HG03045 (cell line): ENCODE results near the gene COA3.

Experiments used
- ATAC-seq: cut with Tn5 transposase; IDR thresholded peaks from one replicate; pipeline ENCODE4 v1.9.1; 2021; ENCODE audit warnings: mild to moderate bottlenecking, moderate library complexity; ENCODE audit not compliant: unreplicated experiment

The COA3 gene

GRCh38 chr17:42798383-42799380, at the start of gene COA3, which contains the start of gene CNTD1:
Gene COA3, minus strand, starts transcription at chr17:42798704. Its CDS starts 23 bp downstream, at chr17:42798681.
Gene CNTD1, plus strand, starts transcription at chr17:42798861. Its CDS starts 207 bp downstream, at chr17:42799068.
- ATAC-seq = peak; percentile 69

DNA sequence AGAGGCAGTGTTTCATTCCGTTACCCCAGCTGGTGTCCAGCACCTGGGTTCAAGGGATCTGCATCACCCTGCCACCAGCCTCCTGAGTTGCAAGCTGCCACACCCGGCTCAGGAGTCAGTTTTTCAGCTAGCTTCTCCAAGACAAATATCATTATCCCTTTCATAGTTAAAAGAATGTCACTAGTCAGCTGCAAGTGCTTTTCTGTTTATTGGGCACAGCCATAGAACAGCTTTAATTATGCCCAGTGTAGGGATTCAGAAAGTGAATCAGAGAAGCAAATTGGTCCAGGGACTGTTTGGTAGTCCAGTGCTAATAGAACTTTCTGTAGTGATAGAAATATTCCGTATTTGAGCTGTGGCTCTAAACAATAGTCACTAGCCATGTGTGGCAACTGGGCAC, 49.6 kb upstream of the COA3 start:
- ATAC-seq = no peak

GRCh38 chr17:42846594-42847280, 48.2 kb upstream of the COA3 start:
- no peak for ATAC-seq

- ATAC-seq = no peak
Measured at GRCh38 chr17:42845918-42846593, 47.6 kb upstream of the COA3 start.

DNA sequence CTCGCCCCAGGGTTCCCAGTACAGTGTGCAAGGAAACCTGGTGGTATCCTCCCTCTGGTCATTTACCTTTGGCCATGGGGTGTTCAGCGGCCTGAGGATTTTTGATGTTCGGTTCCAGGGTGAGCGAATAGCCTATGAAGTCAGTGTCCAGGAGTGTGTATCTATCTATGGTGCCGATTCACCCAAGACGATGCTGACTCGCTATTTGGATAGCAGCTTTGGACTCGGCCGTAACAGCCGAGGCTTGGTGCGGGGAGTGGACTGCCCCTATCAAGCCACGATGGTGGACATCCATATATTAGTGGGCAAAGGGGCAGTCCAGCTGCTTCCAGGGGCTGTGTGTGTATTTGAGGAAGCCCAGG, 47.0 kb upstream of the COA3 start:
- ATAC-seq = no peak

DNA sequence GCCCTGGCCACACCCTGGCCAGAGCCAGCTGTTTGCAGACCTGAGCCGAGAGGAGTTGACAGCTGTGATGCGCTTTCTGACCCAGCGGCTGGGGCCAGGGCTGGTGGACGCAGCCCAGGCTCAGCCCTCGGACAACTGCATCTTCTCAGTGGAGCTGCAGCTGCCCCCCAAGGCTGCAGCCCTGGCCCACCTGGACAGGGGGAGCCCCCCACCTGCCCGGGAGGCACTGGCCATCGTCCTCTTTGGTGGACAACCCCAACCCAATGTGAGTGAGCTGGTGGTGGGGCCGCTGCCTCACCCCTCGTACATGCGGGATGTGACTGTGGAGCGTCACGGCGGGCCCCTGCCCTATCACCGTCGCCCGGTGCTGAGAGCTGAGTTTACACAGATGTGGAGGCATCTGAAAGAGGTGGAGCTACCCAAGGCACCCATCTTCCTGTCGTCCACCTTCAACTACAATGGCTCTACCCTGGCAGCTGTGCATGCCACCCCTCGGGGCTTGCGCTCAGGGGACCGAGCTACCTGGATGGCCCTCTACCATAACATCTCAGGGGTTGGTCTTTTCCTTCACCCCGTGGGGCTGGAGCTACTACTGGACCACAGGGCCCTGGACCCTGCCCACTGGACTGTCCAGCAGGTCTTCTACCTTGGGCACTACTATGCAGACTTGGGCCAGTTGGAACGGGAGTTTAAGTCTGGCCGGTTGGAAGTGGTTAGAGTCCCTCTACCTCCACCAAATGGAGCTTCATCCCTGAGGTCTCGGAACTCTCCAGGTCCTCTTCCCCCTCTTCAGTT, 46.5 kb upstream of the COA3 start:
- ATAC-seq = no peak

GRCh38 chr17:42844271-42844670, 45.8 kb upstream of the COA3 start, which contains the start of gene AOC2:
Gene AOC2, plus strand, starts transcription at chr17:42844580. Its CDS starts 47 bp downstream, at chr17:42844627.
- no peak for ATAC-seq

DNA sequence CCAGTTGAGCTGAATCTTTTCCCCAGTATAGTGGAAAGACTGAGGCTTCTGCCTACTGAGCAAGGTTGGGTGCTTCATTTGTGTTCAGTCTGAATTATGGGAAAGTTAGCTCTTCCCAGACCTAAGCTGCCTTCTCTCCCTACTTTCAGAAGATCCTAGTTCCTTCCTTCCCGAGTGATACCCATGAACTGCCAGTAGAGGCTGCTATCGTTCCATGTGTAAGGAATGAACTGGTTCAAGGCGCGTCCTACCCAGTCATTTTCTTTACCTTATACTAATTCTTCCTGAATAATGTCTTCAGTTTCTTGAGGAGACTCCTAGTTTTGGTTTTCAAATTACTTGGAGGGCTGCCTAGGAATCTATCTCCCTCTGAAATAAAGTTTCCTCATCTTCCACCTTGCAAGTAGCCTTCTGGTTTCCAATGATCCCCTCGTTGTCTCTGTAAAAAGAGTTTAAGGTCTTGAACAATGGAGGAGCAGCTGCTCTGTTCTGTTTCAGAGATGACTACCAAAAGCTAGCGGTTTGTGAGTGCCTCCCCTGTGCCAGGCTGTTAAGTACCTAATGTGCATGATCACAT, 44.9 kb upstream of the COA3 start:
- no peak for ATAC-seq

GRCh38 chr17:42841975-42842685, 43.6 kb upstream of the COA3 start:
- no peak for ATAC-seq

DNA sequence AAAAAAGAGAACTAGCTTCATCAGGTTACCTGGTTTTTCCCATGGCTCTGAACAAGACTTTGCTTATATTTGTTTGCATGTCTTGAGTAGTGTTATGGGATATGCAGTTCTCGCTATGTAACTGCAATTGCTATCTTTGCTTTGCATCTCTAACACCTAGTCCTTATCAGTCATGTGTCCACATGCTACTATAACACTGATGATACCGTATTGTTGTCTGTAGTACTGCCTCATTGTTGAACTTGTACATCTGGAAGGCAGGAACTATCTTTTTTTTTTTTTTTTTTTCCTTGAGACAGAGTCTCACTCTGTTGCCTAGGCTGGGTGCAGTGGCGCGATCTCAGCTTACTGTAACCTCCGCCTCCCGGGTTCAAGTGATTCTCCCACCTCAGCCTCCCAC, 37.2 kb upstream of the COA3 start:
- ATAC-seq = no peak

DNA sequence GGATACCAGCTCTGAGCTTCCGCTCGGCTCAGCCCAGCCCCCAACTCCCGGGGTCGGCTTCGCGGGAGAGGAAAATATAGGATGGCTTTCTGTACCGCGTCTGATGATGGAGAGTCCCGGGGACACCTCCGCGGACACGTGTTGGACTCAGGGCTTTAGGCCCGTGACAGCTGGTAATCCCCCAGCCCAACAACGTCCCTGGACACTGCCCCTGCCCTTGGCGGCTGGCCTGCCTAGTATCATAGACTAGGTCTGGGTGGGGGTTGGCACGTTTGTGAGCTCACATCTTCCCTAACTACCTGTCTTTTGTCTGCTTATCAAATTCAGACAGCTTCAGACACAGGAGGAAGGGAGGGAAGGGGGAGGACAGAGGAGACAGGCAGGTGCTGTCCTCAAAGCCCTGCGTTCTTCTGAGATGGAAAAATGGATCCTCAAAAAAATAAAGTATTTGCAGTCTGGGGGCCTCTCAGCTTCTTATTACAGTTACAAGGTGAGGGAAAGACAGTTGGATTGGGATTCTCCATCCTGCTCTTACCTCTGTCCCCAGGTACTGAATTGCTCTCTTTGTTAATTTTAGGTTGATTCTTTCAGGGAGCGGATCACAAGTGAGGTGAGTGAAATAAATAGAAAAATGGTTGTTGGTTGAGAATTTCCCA, 35.4 kb upstream of the COA3 start:
- ATAC-seq = peak; percentile 16

DNA sequence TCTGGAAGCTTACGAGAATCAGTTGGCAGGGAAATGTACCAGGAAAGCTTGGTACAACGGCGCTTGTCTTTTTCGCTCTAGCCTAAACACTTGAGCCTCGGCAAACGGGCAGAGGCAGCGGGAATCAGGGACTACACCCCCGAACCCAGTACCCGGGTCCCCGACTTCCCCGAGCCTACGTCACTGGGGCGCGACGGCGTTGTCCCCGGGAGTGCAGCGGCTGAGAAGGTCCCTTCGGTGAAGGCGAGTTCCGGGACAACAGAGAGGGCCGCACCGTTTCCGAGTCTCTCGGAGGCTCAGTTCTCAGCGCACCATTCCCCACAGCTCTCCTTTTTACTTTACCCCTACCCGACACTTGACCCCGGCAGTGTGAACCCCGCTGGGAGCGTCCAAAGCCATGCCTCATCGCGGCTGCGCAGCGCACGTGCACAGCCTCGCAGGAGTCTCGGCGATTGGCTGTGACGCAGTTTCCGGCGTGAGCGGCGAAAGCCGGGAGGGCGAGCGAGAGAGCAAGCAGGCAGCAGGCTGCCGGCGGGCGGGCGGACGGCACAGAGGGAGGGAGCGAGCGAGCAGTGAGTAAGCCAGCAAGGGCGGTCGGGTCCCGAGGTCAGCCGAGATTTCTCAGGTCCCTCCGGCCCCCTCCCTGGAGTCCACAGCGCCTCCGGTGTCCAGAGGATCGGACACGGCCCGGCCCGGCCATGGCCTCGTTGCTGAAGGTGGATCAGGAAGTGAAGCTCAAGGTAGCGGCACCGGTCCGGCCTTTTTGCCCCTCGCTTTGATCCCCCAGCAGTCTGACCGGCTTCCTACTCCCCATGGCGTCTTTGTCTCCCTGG, 34.6 kb upstream of the COA3 start, which contains the start of gene PSME3:
Gene PSME3 (plus strand): TSS at position 464 of the 833 bp plus-strand sequence. CDS start 235 bp downstream, at position 699.
- ATAC-seq = peak; percentile 82

DNA sequence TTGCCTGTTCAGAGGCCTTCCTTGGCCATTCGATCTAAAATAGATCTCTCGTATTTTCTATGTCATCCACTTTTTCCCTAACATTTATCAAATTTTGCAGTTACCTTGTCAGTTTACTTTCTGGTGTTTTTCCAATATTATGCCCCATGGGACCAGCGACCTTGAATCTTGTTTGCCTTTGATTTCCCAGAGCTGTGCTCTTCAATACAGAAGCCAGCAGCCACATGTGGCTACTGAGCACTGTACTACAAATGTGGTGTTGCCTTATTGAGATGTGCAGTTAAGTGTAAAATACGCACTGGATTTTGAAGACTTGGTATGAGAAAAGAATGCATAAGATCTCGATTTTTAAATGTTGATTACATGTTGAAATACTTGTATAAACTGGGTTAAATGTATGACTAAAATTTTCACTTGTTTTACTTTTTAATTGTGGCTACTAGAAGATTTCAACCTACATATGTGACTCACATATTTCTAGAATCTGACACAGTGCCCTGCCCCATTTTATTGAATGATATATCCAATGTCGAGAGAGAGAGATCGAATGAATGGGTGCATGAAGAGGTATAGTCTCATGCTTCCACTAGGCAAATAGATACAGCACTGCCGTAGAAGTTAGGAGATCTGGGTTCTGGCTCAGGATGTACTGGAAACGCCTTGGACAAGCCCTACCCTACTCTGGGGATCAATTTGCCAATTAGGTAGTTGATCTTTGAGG, 33.9 kb upstream of the COA3 start:
- ATAC-seq = no peak

DNA sequence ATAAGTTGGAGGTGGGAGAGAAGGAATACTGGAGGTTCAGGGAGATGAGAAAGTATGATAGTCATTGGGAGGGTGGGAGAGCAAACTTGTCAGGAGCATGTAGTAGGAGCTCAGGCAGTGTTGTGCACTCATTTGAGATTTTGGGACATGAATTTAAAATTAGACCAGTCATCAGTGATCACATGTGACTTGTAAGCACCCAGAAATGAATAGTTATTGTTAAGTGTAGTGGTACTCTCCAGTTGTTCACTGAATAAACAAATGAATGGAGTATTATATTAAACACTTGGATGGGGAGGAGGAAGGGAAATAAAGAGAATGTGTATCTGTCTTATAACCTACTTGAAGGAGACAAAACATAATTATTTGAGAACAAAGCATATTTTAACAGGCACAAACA, 32.5 kb upstream of the COA3 start:
- ATAC-seq = no peak

GRCh38 chr17:42827472-42827871, 29.0 kb upstream of the COA3 start:
- no peak for ATAC-seq

DNA sequence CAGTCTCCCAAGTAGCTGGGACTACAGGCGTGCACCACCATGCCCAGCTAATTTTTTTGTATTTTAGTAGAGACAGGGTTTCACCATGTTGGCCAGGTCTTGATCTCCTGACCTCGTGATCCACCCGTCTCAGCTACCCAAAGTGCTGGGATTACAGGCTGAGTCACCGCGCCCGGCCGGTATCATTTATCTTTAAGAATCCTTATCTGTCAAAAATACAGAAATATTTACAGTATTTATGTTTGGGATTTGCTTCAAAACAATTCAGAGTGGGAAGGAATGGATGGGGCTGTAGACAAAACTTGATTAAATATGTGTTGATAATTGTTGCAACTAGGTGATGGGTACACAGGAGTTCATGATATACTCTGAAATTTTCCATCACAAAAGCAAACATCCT, 22.7 kb upstream of the COA3 start:
- no peak for ATAC-seq

- no peak for ATAC-seq
Measured at GRCh38 chr17:42819939-42820535, 21.5 kb upstream of the COA3 start.
